Caki2 (cell line): ENCODE data around the gene BACH2. TPM values are rescaled to one million over a fixed set of nuclear protein-coding genes. Genes with fewer than 3 reads are reported as not detected.

Experiments
- DNase-seq: peaks from one replicate; pipeline ENCODE4 v3.0.0-alpha.2; 2015; ENCODE audit warnings: low read depth
- in situ Hi-C: cut with HindIII; loops from 2 replicates; pipeline ENCODE4 v1.10.0; 2016; ENCODE audit warnings: low sequenced_read_pairs, low pct_unique_long_range_greater_than_20kb, mixed read lengths
- total RNA-seq: library from RNA; depleted of rRNA; stranded (reverse); fragments of >200 nt; shearing (Covaris generic); gene quantifications from 2 replicates; pipeline ENCODE4 v1.2.3, GENCODE V29; 2014; ENCODE audit warnings: low replicate concordance

The BACH2 gene
- total RNA-seq, 1 experiment from 2014 or later, result 8.1 TPM

GRCh38 chr6:90106449-90106848, 190.2 kb downstream of the BACH2 start:
- no peak for DNase-seq
- in situ Hi-C loops, result no loop called here

- in situ Hi-C loops, result no loop called here
- no peak for DNase-seq
Observed at GRCh38 chr6:90105506-90106170, 191.0 kb downstream of the BACH2 start.

GRCh38 chr6:90103056-90103800, 193.4 kb downstream of the BACH2 start:
- in situ Hi-C loops, result no loop called here
- no peak for DNase-seq

- in situ Hi-C loops, result no loop called here
- DNase-seq, result no peak
Observed at GRCh38 chr6:90101403-90101802, 195.2 kb downstream of the BACH2 start.

- in situ Hi-C loops, result no loop called here
- no peak for DNase-seq
Observed at GRCh38 chr6:90100059-90100665, 196.5 kb downstream of the BACH2 start.

- no peak for DNase-seq
- in situ Hi-C loops, result no loop called here
Observed at GRCh38 chr6:90098627-90099026, 198.0 kb downstream of the BACH2 start.

GRCh38 chr6:90098001-90098531, 198.6 kb downstream of the BACH2 start:
- in situ Hi-C loops, result no loop called here
- peak; percentile 38 for DNase-seq

GRCh38 chr6:90097356-90097755, 199.3 kb downstream of the BACH2 start:
- in situ Hi-C loops, result no loop called here
- DNase-seq, result no peak

GRCh38 chr6:90096818-90097217, 199.8 kb downstream of the BACH2 start:
- DNase-seq, result no peak
- in situ Hi-C loops, result no loop called here

- in situ Hi-C loops, result no loop called here
- no peak for DNase-seq
Observed at GRCh38 chr6:90095788-90096187, 200.9 kb downstream of the BACH2 start.

- DNase-seq, result no peak
- in situ Hi-C loops, result no loop called here
Observed at GRCh38 chr6:90095145-90095544, 201.5 kb downstream of the BACH2 start.

GRCh38 chr6:90093558-90094073, 203.0 kb downstream of the BACH2 start:
- DNase-seq, result no peak
- in situ Hi-C loops, result no loop called here

GRCh38 chr6:90090866-90091265, 205.8 kb downstream of the BACH2 start:
- no peak for DNase-seq
- in situ Hi-C loops, result no loop called here

GRCh38 chr6:90088009-90088408, 208.6 kb downstream of the BACH2 start:
- in situ Hi-C loops, result no loop called here
- peak; percentile 40 for DNase-seq

GRCh38 chr6:90087106-90087833, 209.4 kb downstream of the BACH2 start:
- in situ Hi-C loops, result no loop called here
- no peak for DNase-seq

- peak; percentile 14 for DNase-seq
- in situ Hi-C loops, result no loop called here
Observed at GRCh38 chr6:90086517-90086916, 210.1 kb downstream of the BACH2 start.

GRCh38 chr6:90083891-90084290, 212.8 kb downstream of the BACH2 start:
- no peak for DNase-seq
- in situ Hi-C loops, result no loop called here

- DNase-seq, result no peak
- in situ Hi-C loops, result no loop called here
Observed at GRCh38 chr6:90082847-90083246, 213.8 kb downstream of the BACH2 start.
